Stimulated activated CD4-positive, alpha-beta T cell treated with anti-CD3 and anti-CD28 coated beads, TNF-alpha, amount 100 ng/mL, for 24 hours (primary cell): ENCODE data around the gene MCMBP.
A peak's percentile ranks its signal among the peaks of the same experiment; 100 is the strongest.
"Not testable (repeated sequence)": the region's sequence is repeated elsewhere in the genome, so short reads cannot be mapped to it uniquely, and the experiment has no call there.

Source experiments
- DNase-seq, 3 experiments: peaks; one replicate each; pipeline ENCODE4 v3.0.0-alpha.2; 2020; ENCODE audit warnings: low read depth in 3 of 3

The MCMBP gene

GRCh38 chr10:119872610-119872859 lies at the start of gene MCMBP:
TSS of gene MCMBP (minus strand) at chr10:119872843. CDS start at chr10:119872584, 259 bp downstream.
- no peak for DNase-seq

GRCh38 chr10:119919826-119920225 lies 47.2 kb upstream of the MCMBP start:
- DNase-seq, result no peak

- DNase-seq, result no peak
These were observed 46.6 kb upstream of the MCMBP start for GRCh38 chr10:119919271-119919670.

GRCh38 chr10:119917777-119918176 lies 45.1 kb upstream of the MCMBP start:
- DNase-seq, result no peak

- no peak for DNase-seq
These were observed 38.0 kb upstream of the MCMBP start for GRCh38 chr10:119910689-119911088.

- no peak for DNase-seq
These were observed 35.5 kb upstream of the MCMBP start for GRCh38 chr10:119908166-119908565.

GRCh38 chr10:119907695-119908094 lies 35.1 kb upstream of the MCMBP start:
- not testable (repeated sequence) for DNase-seq

GRCh38 chr10:119903946-119904666 lies 31.5 kb upstream of the MCMBP start:
- DNase-seq, result no peak

- no peak for DNase-seq
These were observed 25.9 kb upstream of the MCMBP start for GRCh38 chr10:119898577-119898976.

- no peak for DNase-seq
These were observed 24.5 kb upstream of the MCMBP start for GRCh38 chr10:119896937-119897770.

GRCh38 chr10:119896061-119896655 lies 23.5 kb upstream of the MCMBP start:
- DNase-seq, result no peak

- DNase-seq, result no peak
These were observed 21.3 kb upstream of the MCMBP start for GRCh38 chr10:119893845-119894427.

- no peak for DNase-seq
These were observed 20.4 kb upstream of the MCMBP start for GRCh38 chr10:119893074-119893473.

GRCh38 chr10:119892188-119893065 lies 19.8 kb upstream of the MCMBP start, which contains the start of gene SEC23IP:
TSS of gene SEC23IP (plus strand) at chr10:119892730. CDS start at chr10:119892783, 53 bp downstream.
- peak; percentile 85 to 94 (median 86) for DNase-seq

GRCh38 chr10:119891849-119892187 lies 19.2 kb upstream of the MCMBP start:
- not testable (repeated sequence) for DNase-seq

- DNase-seq, result not testable (repeated sequence)
These were observed 17.7 kb upstream of the MCMBP start for GRCh38 chr10:119890307-119890706.

GRCh38 chr10:119889201-119889600 lies 16.6 kb upstream of the MCMBP start:
- DNase-seq, result not testable (repeated sequence)

GRCh38 chr10:119888715-119889114 lies 16.1 kb upstream of the MCMBP start:
- not testable (repeated sequence) for DNase-seq

GRCh38 chr10:119886070-119886469 lies 13.4 kb upstream of the MCMBP start:
- not testable (repeated sequence) for DNase-seq

- DNase-seq, result not testable (repeated sequence)
These were observed 11.4 kb upstream of the MCMBP start for GRCh38 chr10:119883901-119884611.

- DNase-seq, result no peak
These were observed 5.9 kb upstream of the MCMBP start for GRCh38 chr10:119878524-119878923.
